GM12891 (cell line): ENCODE data around the gene ZNF217.

Experiments used
- POLR2A ChIP-seq: IDR thresholded peaks from 2 replicates; pipeline ENCODE4 v1.6.1; 2011; ENCODE audit warnings: low read depth, low read length, control low read depth
- POLR2AphosphoS5 ChIP-seq: IDR thresholded peaks from 2 replicates; pipeline ENCODE4 v1.6.1; 2011; ENCODE audit warnings: low read depth, low read length, control low read depth

DNA sequence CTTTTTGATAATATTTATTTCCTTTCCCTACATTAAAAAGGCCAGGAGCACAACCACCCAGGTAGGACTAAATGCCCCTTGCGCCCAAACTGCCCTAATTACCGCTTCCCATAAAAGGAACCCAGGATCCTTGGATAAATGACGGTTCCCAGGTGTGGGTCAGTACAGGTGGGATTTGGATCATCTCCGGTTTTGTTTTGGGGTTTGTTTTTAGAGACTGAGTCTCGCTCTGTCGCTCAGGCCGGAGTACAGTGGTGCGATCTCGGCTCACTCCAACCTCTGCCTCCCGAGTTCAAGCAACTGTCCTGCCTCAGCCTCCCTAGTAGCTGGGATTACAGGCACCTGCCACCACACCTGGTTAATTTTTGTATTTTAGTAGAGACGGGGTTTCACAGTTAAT lies 28.4 kb downstream of the ZNF217 start:
- TF ChIP-seq POLR2AphosphoS5 (no peak; the same call in 1 of the 2 replicates), POLR2A (no peak)
